MM.1S (cell line): ENCODE data around the gene USP54.

Experiments used
- DNase-seq: peaks from one replicate; pipeline ENCODE4 v3.0.0-alpha.2; 2015
- H2AFZ ChIP-seq: fragments of 300-600 bp; sonication (generic); 2 replicates; pipeline ENCODE4 v1.6.0; 2016; ENCODE audit warnings: antibody characterized with exemption, low read length
- H3F3A ChIP-seq: fragments of 300-600 bp; sonication (generic); 2 replicates; pipeline ENCODE4 v1.6.1; 2016; ENCODE audit warnings: mild to moderate bottlenecking, antibody characterized with exemption, low read length, moderate library complexity, mixed read lengths; ENCODE audit not compliant: insufficient read depth
- H3K27ac ChIP-seq: fragments of 300-600 bp; sonication (generic); 2 replicates; pipeline ENCODE4 v1.5.1; 2016; ENCODE audit warnings: mild to moderate bottlenecking, low read length
- H3K27me3 ChIP-seq: fragments of 300-600 bp; sonication (generic); replicated peaks from 2 replicates; pipeline ENCODE4 v1.6.0; 2016; ENCODE audit warnings: low read length; ENCODE audit not compliant: insufficient read depth
- H3K36me3 ChIP-seq: fragments of 300-600 bp; sonication (generic); replicated peaks from 2 replicates; pipeline ENCODE4 v1.6.1; 2016; ENCODE audit warnings: mild to moderate bottlenecking, low read length, mixed read lengths; ENCODE audit not compliant: insufficient read depth
- H3K4me1 ChIP-seq: fragments of 300-600 bp; sonication (generic); 2 replicates; pipeline ENCODE4 v1.6.1; 2016; ENCODE audit warnings: low read length, mixed read lengths
- H3K4me2 ChIP-seq: fragments of 300-600 bp; sonication (generic); 2 replicates; pipeline ENCODE4 v1.6.0; 2016; ENCODE audit warnings: low read depth, low read length
- H3K4me3 ChIP-seq: fragments of 300-600 bp; sonication (generic); 2 replicates; pipeline ENCODE4 v1.5.1; 2016; ENCODE audit warnings: low read length, mixed read lengths
- H3K79me2 ChIP-seq: fragments of 300-600 bp; sonication (generic); 2 replicates; pipeline ENCODE4 v1.6.1; 2016; ENCODE audit warnings: mixed run types, low read length, mixed read lengths
- H3K9ac ChIP-seq: fragments of 300-600 bp; sonication (generic); 2 replicates; pipeline ENCODE4 v1.6.1; 2016; ENCODE audit warnings: low read length, mixed read lengths
- H3K9me2 ChIP-seq: fragments of 300-600 bp; sonication (generic); replicated peaks from 2 replicates; pipeline ENCODE4 v1.6.1; 2016; ENCODE audit warnings: mild to moderate bottlenecking, low read length, mixed read lengths; ENCODE audit not compliant: insufficient read depth
- H3K9me3 ChIP-seq: fragments of 300-600 bp; sonication (generic); replicated peaks from 2 replicates; pipeline ENCODE4 v1.6.1; 2016; ENCODE audit warnings: mild to moderate bottlenecking, low read length, mixed read lengths; ENCODE audit not compliant: insufficient read depth
- H4K20me1 ChIP-seq: fragments of 300-600 bp; sonication (generic); 2 replicates; pipeline ENCODE4 v1.6.1; 2016; ENCODE audit warnings: mild to moderate bottlenecking, low read length, moderate library complexity, mixed read lengths; ENCODE audit not compliant: insufficient read depth
- CTCF ChIP-seq: fragments of 300-600 bp; sonication (generic); IDR thresholded peaks from 2 replicates; pipeline ENCODE4 v1.5.1; 2016; ENCODE audit warnings: antibody characterized with exemption, low read length, mixed read lengths
- EZH2 ChIP-seq: fragments of 300-600 bp; sonication (generic); optimal IDR thresholded peaks from 2 replicates; pipeline ENCODE3; 2017; ENCODE audit warnings: low read depth, mild to moderate bottlenecking, antibody characterized with exemption, low read length, mixed read lengths
- EZH2phosphoT487 ChIP-seq: fragments of 300-600 bp; sonication (generic); IDR thresholded peaks from 2 replicates; pipeline ENCODE4 v1.6.1; 2018; ENCODE audit warnings: antibody characterized with exemption, low read length

Gene USP54

GRCh38 chr10:73449113-73449512 is 142.0 kb downstream of the USP54 start:
- no peak overlapping the region for H3K27ac ChIP-seq
- H3K9me2 ChIP-seq = no peaks in the 10 kb centered on the region
- H3K9ac ChIP-seq = no peak overlapping the region
- no peaks in the 10 kb centered on the region for H3F3A ChIP-seq
- H3K36me3 ChIP-seq = no peaks in the 10 kb centered on the region
- no peak for TF ChIP-seq CTCF
- TF ChIP-seq EZH2phosphoT487 = no peak
- TF ChIP-seq EZH2 = no peak
- no peak overlapping the region for H3K4me3 ChIP-seq
- H4K20me1 ChIP-seq = no peaks in the 10 kb centered on the region
- H2AFZ ChIP-seq = no peak overlapping the region
- H3K4me2 ChIP-seq = no peak overlapping the region
- H3K27me3 ChIP-seq = no peaks in the 10 kb centered on the region
- no peak for DNase-seq
- H3K79me2 ChIP-seq = no peaks in the 10 kb centered on the region
- H3K4me1 ChIP-seq = no peaks in the 10 kb centered on the region
- no peaks in the 10 kb centered on the region for H3K9me3 ChIP-seq

- no peak overlapping the region for H3K4me2 ChIP-seq
- no peaks in the 10 kb centered on the region for H3K9me2 ChIP-seq
- no peak overlapping the region for H3K9ac ChIP-seq
- no peaks in the 10 kb centered on the region for H3K27me3 ChIP-seq
- H4K20me1 ChIP-seq = no peaks in the 10 kb centered on the region
- H3F3A ChIP-seq = no peaks in the 10 kb centered on the region
- H3K27ac ChIP-seq = no peak overlapping the region
- H3K4me1 ChIP-seq = no peaks in the 10 kb centered on the region
- TF ChIP-seq CTCF (no peak), EZH2phosphoT487 (no peak), EZH2 (no peak)
- H3K9me3 ChIP-seq = no peaks in the 10 kb centered on the region
- H2AFZ ChIP-seq = no peak overlapping the region
- H3K4me3 ChIP-seq = no peak overlapping the region
- no peak for DNase-seq
- H3K36me3 ChIP-seq = no peaks in the 10 kb centered on the region
- H3K79me2 ChIP-seq = no peaks in the 10 kb centered on the region
These were observed 142.8 kb downstream of the USP54 start for GRCh38 chr10:73448384-73448783.
